Fibroblast of pulmonary artery (primary cell): ENCODE results near the gene COX4I1.
"Not testable (repeated sequence)": the region's sequence is repeated elsewhere in the genome, so short reads cannot be mapped to it uniquely, and the experiment has no call there.

ENCODE experiments used
- DNase-seq: peaks from one replicate; pipeline ENCODE4 v3.0.0-alpha.2; 2010; ENCODE audit warnings: low read depth
- H3K4me3 ChIP-seq: replicated peaks from 2 replicates; pipeline ENCODE4 v1.5.1; 2011; ENCODE audit warnings: low read depth, mild to moderate bottlenecking, control low read depth, low read length, moderate library complexity
- TF ChIP-seq, protein P1 (sequence below): IDR thresholded peaks from 2 replicates; pipeline ENCODE4 v1.5.1; 2011; ENCODE audit warnings: mild to moderate bottlenecking, control low read depth, low read length, inconsistent platforms; ENCODE audit errors: missing control alignments

The COX4I1 gene

DNA sequence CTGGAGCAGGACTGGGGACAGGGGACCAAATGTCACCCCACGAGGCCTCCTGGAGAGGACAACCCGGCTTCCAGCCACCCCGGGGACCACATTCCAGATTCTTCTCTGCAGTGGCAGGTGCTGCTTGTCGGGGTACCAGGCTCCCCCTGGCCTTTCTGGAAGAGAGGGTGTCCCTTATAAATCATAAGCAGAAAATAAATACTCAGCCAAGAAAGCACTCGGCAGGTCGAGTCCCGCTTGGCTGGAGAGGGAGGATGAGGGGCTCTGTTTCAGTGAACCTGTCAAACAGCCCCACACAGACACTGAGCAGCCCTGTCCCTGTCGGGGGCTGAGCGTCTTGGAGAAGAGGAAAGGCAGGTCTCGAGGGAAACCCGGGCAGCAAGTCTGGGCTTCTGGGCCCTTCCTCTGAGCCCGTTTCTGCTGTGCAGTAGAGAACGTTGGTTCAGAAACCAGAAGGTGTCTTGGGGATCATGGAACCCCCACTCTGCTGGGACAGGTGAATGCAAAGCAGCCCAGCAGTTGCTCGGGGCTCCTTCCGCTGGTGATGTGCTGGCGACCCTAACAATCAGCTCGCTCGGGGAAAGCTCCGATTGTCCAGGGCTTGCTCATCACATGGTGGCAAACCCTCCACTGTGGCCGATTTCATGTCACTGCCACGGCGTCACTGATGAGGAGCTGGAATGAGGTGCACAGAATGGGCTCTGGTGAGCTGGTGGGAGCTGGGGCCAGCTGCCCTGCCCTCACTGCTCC lies 36.6 kb downstream of the COX4I1 start:
- no peak for DNase-seq
- TF ChIP-seq, protein P1, sequence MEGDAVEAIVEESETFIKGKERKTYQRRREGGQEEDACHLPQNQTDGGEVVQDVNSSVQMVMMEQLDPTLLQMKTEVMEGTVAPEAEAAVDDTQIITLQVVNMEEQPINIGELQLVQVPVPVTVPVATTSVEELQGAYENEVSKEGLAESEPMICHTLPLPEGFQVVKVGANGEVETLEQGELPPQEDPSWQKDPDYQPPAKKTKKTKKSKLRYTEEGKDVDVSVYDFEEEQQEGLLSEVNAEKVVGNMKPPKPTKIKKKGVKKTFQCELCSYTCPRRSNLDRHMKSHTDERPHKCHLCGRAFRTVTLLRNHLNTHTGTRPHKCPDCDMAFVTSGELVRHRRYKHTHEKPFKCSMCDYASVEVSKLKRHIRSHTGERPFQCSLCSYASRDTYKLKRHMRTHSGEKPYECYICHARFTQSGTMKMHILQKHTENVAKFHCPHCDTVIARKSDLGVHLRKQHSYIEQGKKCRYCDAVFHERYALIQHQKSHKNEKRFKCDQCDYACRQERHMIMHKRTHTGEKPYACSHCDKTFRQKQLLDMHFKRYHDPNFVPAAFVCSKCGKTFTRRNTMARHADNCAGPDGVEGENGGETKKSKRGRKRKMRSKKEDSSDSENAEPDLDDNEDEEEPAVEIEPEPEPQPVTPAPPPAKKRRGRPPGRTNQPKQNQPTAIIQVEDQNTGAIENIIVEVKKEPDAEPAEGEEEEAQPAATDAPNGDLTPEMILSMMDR = no peak
- no peak overlapping the region for H3K4me3 ChIP-seq

DNA sequence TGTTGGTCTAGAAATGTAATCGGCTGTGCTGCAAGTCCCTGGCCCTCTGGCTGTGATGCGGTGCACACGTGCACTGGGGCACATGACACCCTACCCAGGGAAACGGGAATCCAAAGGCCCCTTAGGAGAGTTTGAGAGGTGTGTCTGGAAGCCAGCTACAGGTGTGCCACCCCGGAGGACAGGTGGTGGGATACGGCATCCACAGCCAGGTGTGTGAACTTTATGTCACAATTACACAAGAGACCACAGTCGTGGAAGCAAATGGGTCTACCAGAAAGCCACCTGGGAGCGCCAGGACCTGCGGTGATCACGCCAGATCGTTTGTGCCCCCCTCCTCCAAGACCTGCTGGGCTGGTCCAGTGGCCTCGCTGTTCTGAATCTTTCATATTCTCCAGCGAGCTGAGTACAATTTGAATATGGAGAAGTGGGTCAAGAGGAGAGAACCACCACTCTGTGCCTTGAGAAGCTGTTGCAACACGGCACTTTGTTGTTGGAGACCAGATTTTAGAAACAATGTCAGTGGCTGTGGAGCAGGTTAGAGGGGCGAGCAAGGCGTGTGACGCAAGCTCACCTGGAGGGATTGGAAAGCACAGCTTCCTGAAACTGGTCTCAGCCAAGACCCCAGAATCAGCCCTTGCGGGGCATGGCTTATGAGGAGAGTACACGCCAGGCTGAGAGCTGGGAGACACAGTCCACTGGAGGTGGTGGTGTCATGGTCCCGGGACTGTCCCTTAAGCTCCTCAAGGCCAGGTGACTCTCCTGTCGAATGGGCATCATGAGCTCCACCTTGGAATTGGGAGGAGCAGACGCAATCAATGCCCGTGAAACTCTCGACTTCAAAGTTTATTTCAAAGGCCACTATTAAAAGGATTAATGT lies 37.4 kb downstream of the COX4I1 start:
- no peak overlapping the region for H3K4me3 ChIP-seq
- TF ChIP-seq, protein P1 = no peak
- no peak for DNase-seq

DNA sequence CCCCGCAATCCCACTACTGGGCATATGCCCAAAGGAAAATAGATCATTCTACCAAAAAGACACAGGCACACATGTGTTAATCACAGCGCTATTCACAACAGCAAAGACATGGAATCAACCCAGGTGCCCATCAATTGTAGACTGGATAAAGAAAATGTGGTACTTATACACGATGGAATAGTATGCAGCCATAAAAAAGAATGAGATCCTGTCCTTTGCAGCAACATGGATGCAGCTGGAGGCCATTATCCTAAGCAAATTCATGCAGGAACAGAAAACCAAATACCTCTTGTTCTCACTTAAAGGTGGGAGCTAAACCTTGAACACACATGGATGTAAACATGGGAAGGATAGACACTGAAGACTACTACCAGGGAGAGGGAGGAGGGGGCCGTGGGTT lies 38.2 kb downstream of the COX4I1 start:
- not testable (repeated sequence) for H3K4me3 ChIP-seq, DNase-seq

DNA sequence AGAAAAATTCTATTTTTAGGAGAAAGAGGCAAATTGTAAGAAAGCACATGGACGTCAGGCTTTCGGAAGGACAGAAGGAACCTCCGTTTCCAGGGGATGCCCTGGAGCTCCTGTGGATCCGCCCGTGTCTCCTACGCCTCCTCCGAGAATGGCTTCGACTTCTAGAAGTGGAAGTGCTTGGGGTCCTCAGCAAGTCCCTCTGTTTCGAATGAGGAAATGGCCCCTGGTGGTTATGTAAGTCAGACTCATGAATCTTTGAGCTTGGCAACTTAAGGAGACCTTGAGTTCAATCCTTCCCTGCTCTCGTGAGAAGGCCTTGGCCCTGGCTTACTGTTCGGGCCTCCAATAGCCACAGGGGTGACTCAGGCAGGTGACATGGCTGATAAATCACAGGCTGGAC lies 38.9 kb downstream of the COX4I1 start:
- no peak overlapping the region for H3K4me3 ChIP-seq
- no peak for DNase-seq
- TF ChIP-seq, protein P1 = no peak

DNA sequence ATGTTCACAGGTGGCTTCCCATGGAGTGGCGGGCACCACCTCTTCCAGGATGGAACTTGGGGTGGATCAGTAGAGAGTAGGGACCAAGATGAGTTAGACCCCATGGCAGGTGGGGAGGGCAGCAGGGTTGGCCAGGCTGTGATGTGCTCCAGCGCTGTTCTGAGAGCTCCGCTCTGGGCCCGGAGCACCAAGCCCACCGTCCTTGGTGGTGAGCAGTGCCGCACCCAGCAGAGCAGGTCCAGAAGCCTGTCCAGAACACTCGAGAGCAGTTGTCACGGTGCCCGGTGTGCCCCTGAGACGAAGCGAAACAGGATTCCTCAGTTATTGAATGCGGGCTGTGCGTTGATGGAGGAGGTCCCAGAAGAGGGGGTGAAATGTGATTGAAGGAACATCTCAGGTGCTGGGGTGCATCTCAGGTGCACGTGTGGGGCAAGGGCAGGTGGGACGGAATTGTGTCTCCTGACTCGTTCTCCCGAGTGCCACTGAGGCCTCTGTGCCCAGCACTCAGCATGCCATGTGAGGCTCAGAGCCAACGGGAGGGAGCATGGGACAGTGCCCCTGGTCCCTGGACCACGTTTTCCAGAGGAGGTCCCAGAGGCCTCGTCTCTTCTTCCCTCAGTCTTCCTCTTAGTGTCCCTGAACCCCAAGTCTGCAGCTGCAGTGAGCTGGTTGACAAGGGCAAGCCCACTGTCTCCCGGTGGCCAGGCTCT lies 39.5 kb downstream of the COX4I1 start:
- TF ChIP-seq, protein P1 = no peak
- no peak for DNase-seq
- no peak overlapping the region for H3K4me3 ChIP-seq

DNA sequence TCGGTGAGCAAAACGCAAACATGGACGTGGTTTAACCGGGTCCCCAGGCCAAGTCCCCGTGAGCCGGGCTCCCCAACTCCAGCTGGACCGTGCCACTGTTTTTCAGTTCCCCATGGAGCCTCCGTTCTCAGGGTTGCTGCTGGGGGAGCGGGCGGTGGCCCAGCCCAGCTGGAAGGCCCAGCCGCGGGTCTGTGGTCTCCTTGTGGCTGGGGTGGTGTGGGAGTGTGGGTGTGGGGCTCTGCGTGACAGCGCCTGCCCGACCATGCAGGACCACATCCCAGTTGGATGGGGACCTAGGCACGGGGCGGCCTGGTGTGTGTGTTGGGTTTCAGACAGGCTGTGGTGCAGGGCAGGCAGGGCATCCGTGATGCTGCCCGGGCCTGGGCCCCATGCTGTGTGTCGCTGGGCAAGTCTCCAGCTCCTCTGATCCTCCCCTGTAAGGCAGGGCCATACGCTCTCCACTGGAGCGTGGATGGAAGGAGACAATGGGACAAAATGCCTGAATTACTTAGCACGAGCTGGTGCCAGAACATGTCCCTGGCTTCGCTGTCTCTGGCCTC lies 40.3 kb downstream of the COX4I1 start:
- DNase-seq = no peak
- TF ChIP-seq, protein P1 = no peak
- no peak overlapping the region for H3K4me3 ChIP-seq

DNA sequence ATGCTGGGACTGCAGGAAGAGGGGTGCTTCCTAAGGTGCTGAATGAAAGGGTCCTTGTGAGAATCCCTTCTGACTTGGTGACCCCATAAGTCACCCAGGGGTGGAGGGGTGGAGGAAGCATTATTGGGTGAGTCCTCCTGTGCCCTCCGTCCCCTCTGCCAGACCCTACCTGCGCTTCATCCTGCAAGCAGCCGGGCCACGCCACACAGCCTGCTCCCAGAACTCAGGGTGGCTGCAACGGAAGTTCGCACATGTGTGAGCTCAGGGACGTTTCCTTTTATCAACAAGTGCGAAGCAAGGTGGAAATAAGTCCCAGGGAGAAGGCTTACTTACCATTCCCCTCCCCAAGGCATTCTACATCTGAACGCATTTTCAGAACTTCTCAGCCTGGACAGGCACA lies 40.9 kb downstream of the COX4I1 start:
- TF ChIP-seq, protein P1 = no peak
- no peak for DNase-seq
- no peak overlapping the region for H3K4me3 ChIP-seq
